OCI-M1 (cell line): ENCODE data around the gene ANKS1A.
"Not testable (repeated sequence)": the region's sequence is repeated elsewhere in the genome, so short reads cannot be mapped to it uniquely, and the experiment has no call there.

Experiments
- DNase-seq: peaks from one replicate; lab custom pipeline; 2025; lab: John Stamatoyannopoulos, UW

ANKS1A gene

GRCh38 chr6:34888874-34889555 is at the start of gene ANKS1A:
Gene ANKS1A, plus strand, starts transcription at chr6:34889255. Its CDS starts 148 bp downstream, at chr6:34889403.
- DNase-seq, result peak; percentile 85

GRCh38 chr6:34839666-34840352 is 49.2 kb upstream of the ANKS1A start:
- DNase-seq, result peak; percentile 18

GRCh38 chr6:34849066-34849465 is 40.0 kb upstream of the ANKS1A start:
- DNase-seq, result not testable (repeated sequence)

GRCh38 chr6:34851361-34851760 is 37.7 kb upstream of the ANKS1A start:
- no peak for DNase-seq

GRCh38 chr6:34852406-34853085 is 36.5 kb upstream of the ANKS1A start:
- DNase-seq, result no peak

- no peak for DNase-seq
These were observed 33.6 kb upstream of the ANKS1A start for GRCh38 chr6:34855463-34855862.

GRCh38 chr6:34858681-34859080 is 30.4 kb upstream of the ANKS1A start:
- DNase-seq, result peak; percentile 40

- DNase-seq, result peak; percentile 85
These were observed 29.1 kb upstream of the ANKS1A start for GRCh38 chr6:34859951-34860350.

GRCh38 chr6:34860776-34861175 is 28.3 kb upstream of the ANKS1A start:
- no peak for DNase-seq

GRCh38 chr6:34864007-34864406 is 25.0 kb upstream of the ANKS1A start:
- DNase-seq, result no peak

GRCh38 chr6:34865107-34865506 is 23.9 kb upstream of the ANKS1A start:
- peak; percentile 95 for DNase-seq

GRCh38 chr6:34866509-34866908 is 22.5 kb upstream of the ANKS1A start:
- no peak for DNase-seq

- no peak for DNase-seq
These were observed 21.6 kb upstream of the ANKS1A start for GRCh38 chr6:34867484-34867883.

- no peak for DNase-seq
These were observed 17.2 kb upstream of the ANKS1A start for GRCh38 chr6:34871853-34872252.

- no peak for DNase-seq
These were observed 16.7 kb upstream of the ANKS1A start for GRCh38 chr6:34872332-34872731.

GRCh38 chr6:34875292-34876213 is 13.5 kb upstream of the ANKS1A start:
- no peak for DNase-seq

GRCh38 chr6:34876472-34876871 is 12.6 kb upstream of the ANKS1A start:
- DNase-seq, result no peak

- DNase-seq, result no peak
These were observed 11.8 kb upstream of the ANKS1A start for GRCh38 chr6:34877259-34877658.

- no peak for DNase-seq
These were observed 11.1 kb upstream of the ANKS1A start for GRCh38 chr6:34877869-34878485.

- not testable (repeated sequence) for DNase-seq
These were observed 5.0 kb upstream of the ANKS1A start for GRCh38 chr6:34884073-34884472.

GRCh38 chr6:34884996-34885395 is 4.1 kb upstream of the ANKS1A start:
- no peak for DNase-seq
